GM12874 (cell line): ENCODE data around the gene SEC16B.

Experiments
- CTCF ChIP-seq: IDR thresholded peaks from 2 replicates; pipeline ENCODE4 v1.5.1; 2011; ENCODE audit warnings: low read depth, mild to moderate bottlenecking, control low read depth, low read length, moderate library complexity; ENCODE audit not compliant: insufficient read depth

Gene SEC16B

GRCh38 chr1:177960939-177961622 is 8.8 kb downstream of the SEC16B start:
- TF ChIP-seq CTCF, result no peak

GRCh38 chr1:177959811-177960515 is 9.9 kb downstream of the SEC16B start:
- peak; percentile 17; the same call in 1 of the 2 replicates for TF ChIP-seq CTCF

DNA sequence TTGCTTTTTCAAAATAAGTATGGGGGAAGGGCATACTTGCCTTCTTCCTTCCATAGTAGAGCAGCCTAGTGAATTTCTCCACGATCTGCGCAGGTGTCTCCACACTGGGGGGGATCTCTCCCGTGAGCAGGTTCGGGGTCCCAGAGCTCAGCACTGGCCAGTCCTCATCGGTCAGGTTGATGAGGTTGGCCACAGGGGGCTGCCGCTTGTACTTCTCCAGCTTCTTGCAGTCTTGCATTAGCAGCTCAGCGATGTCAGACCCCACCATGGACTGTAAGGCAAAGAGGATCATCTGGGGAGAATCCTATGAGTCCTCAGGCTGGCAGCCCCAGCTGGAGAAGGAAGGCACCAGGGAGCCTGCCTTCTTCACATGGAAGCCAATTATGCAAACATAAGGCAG is 11.8 kb downstream of the SEC16B start:
- TF ChIP-seq CTCF, result no peak

DNA sequence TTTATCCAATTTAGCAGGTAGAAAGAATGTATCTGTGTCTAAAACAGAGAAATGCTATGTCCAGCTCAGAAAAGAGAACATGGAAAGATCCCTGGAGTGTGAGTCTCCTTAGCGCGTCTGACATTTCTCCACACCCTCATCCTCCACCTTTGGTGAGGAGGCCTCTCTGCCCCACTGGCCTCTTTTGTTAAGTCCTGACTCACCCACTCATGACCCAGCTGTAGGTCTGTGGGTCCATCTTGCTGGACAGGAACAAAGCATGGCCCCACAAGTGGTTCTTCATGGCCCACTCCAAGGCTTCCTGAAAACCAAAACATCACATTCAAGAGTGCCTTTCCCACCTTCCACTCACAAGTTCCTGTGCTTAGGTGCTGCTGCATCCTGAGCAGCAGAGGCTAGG is 15.8 kb downstream of the SEC16B start:
- no peak for TF ChIP-seq CTCF

DNA sequence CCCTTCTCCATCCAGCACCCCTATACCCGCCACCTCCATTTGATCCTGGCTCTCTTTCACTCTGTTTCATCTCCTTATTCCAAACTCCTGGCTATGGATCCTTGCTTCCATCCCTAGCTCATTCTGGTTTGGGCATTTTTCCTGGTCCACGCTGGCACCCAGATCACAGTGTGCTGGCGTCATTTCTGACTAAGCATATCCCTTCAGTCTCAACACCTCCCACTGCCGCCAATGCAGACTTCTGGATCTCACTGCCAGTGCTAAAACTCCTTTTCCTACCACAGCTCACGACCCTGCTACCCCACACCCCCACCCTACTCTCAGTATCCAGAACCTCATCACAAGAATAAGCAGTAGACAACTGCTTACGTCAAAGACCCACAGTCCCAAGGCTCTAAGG is 16.3 kb downstream of the SEC16B start:
- TF ChIP-seq CTCF, result no peak

GRCh38 chr1:177952691-177953090 is 17.2 kb downstream of the SEC16B start:
- TF ChIP-seq CTCF, result no peak

- TF ChIP-seq CTCF, result no peak
These were observed 17.6 kb downstream of the SEC16B start for GRCh38 chr1:177952249-177952648.
